MM.1S (cell line): ENCODE measurements around the gene STK32B.

Experiments used
- CTCF ChIP-seq: fragments of 300-600 bp; sonication (generic); IDR thresholded peaks from 2 replicates; pipeline ENCODE4 v1.5.1; 2016; ENCODE audit warnings: antibody characterized with exemption, low read length, mixed read lengths
- EZH2 ChIP-seq: fragments of 300-600 bp; sonication (generic); optimal IDR thresholded peaks from 2 replicates; pipeline ENCODE3; 2017; ENCODE audit warnings: low read depth, mild to moderate bottlenecking, antibody characterized with exemption, low read length, mixed read lengths

GRCh38 chr4:5433196-5433595, 381.9 kb downstream of the STK32B start:
- TF ChIP-seq CTCF (no peak), EZH2 (no peak)
